Neutrophil (primary cell): Measurements from ENCODE around the gene COL5A3.

ENCODE experiments used
- H3K27ac ChIP-seq: fragments of 200-600 bp; sonication (generic); 2 replicates; pipeline ENCODE4 v1.5.1; 2016; ENCODE audit warnings: mild to moderate bottlenecking, moderate library complexity
- H3K27me3 ChIP-seq: fragments of 200-600 bp; sonication (generic); 2 replicates; pipeline ENCODE4 v1.6.0; 2016; ENCODE audit warnings: mild to moderate bottlenecking
- H3K36me3 ChIP-seq: fragments of 200-600 bp; sonication (generic); 2 replicates; pipeline ENCODE4 v1.5.1; 2017
- H3K4me1 ChIP-seq, 2 experiments: fragments of 200-600 bp in 1 of 2; sonication (generic) in 1 of 2; 1 replicate in 1 of 2; 2 replicates in 1 of 2; pipeline versions ENCODE4 v1.5.1 to v1.6.1; 2013 to 2016; ENCODE audit warnings: low read depth in 1 of 2, low read length in 1 of 2, mild to moderate bottlenecking in 1 of 2, moderate library complexity in 1 of 2; ENCODE audit not compliant: control insufficient read depth in 1 of 2, insufficient read depth in 1 of 2
- H3K4me3 ChIP-seq, 2 experiments: fragments of 200-600 bp in 1 of 2; sonication (generic) in 1 of 2; 1 replicate in 1 of 2; 2 replicates in 1 of 2; pipeline ENCODE4 v1.5.1; 2013 to 2016; ENCODE audit warnings: low read depth in 1 of 2, low read length in 1 of 2, mild to moderate bottlenecking in 1 of 2, moderate library complexity in 1 of 2
- H3K9me3 ChIP-seq: fragments of 200-600 bp; sonication (generic); 2 replicates; pipeline ENCODE4 v1.5.1; 2016
- CTCF ChIP-seq: fragments of 200-600 bp; sonication (generic); IDR thresholded peaks from 2 replicates; pipeline ENCODE4 v1.5.1; 2016; ENCODE audit warnings: antibody characterized with exemption

The COL5A3 gene

GRCh38 chr19:10010247-10010691 is at the start of gene COL5A3:
TSS of gene COL5A3 (minus strand) at chr19:10010504. CDS start at chr19:10010385, 119 bp downstream.
- H3K27me3 ChIP-seq: peaks cover 87% of the 10 kb centered on the region
- H3K27ac ChIP-seq: no peak within 1 kb of the TSS
- no peak within 1 kb of the TSS for H3K4me3 ChIP-seq
- H3K4me1 ChIP-seq: no peaks in the 10 kb centered on the region
- no peaks in the 10 kb centered on the region for H3K36me3 ChIP-seq
- H3K9me3 ChIP-seq: no peaks in the 10 kb centered on the region
- TF ChIP-seq CTCF: no peak

- H3K27me3 ChIP-seq: no peaks in the 10 kb centered on the region
- TF ChIP-seq CTCF: no peak
- H3K27ac ChIP-seq: no peak overlapping the region
- no peak overlapping the region for H3K4me3 ChIP-seq
- no peaks in the 10 kb centered on the region for H3K4me1 ChIP-seq
- no peaks in the 10 kb centered on the region for H3K36me3 ChIP-seq
- H3K9me3 ChIP-seq: no peaks in the 10 kb centered on the region
Measured at GRCh38 chr19:10052602-10053360, 42.5 kb upstream of the COL5A3 start.

- no peak for TF ChIP-seq CTCF
- Histone ChIP-seq H3K9me3 (no peaks in the 10 kb centered on the region), H3K27me3 (no peaks in the 10 kb centered on the region)
Measured at GRCh38 chr19:10049626-10050025, 39.3 kb upstream of the COL5A3 start.

GRCh38 chr19:10045371-10045770 is 35.1 kb upstream of the COL5A3 start:
- Histone ChIP-seq H3K9me3 (no peaks in the 10 kb centered on the region), H3K27ac (no peak overlapping the region)

More at GRCh38 chr19:10049626-10050025, 39.3 kb upstream of the COL5A3 start:
- H3K4me1 ChIP-seq: no peaks in the 10 kb centered on the region
- H3K27ac ChIP-seq: no peak overlapping the region
- no peaks in the 10 kb centered on the region for H3K36me3 ChIP-seq
- no peak overlapping the region for H3K4me3 ChIP-seq

GRCh38 chr19:10044390-10044789 is 34.1 kb upstream of the COL5A3 start:
- Histone ChIP-seq H3K36me3 (no peaks in the 10 kb centered on the region), H3K9me3 (no peaks in the 10 kb centered on the region), H3K4me1 (no peaks in the 10 kb centered on the region), H3K27ac (no peak overlapping the region), H3K4me3 (no peak overlapping the region), H3K27me3 (no peaks in the 10 kb centered on the region)
- no peak for TF ChIP-seq CTCF

More at GRCh38 chr19:10045371-10045770, 35.1 kb upstream of the COL5A3 start:
- no peaks in the 10 kb centered on the region for H3K36me3 ChIP-seq
- no peak overlapping the region for H3K4me3 ChIP-seq
- no peak for TF ChIP-seq CTCF
- H3K4me1 ChIP-seq: no peaks in the 10 kb centered on the region
- H3K27me3 ChIP-seq: no peaks in the 10 kb centered on the region
